Measurements from ENCODE around the gene TMEM123. TPM values are rescaled to one million over a fixed set of nuclear protein-coding genes. Genes with fewer than 3 reads are reported as not detected.
A peak's percentile ranks its signal among the peaks of the same experiment; 100 is the strongest.

Gene TMEM123
- total and polyA plus RNA-seq, 2 of the 13 experiments (the other 11 are each of a cell fraction or from before 2014, with no cell fraction given) = 365 to 2,761 TPM

GRCh38 chr11:102476812-102477211, 24.2 kb upstream of the TMEM123 start (continued):
- no peak for TF ChIP-seq ZNF576 (CRISPR knock-in tag; IDR thresholded peaks at IDR 0.05)
- peak; percentile 61; the same call in 1 of the 2 replicates for TF ChIP-seq ZNF816 (CRISPR knock-in tag; IDR thresholded peaks at IDR 0.05; ENCODE audit: borderline replicate concordance)
- TF ChIP-seq POGZ (CRISPR knock-in tag; IDR thresholded peaks at IDR 0.05) = peak; percentile 85
- TF ChIP-seq KLF15 (CRISPR knock-in tag; IDR thresholded peaks at IDR 0.05; ENCODE audit: borderline replicate concordance) = no peak
- TF ChIP-seq CAMTA2 (CRISPR knock-in tag; IDR thresholded peaks at IDR 0.05; ENCODE audit: borderline replicate concordance) = no peak
- TF ChIP-seq ZIK1 (CRISPR knock-in tag; IDR thresholded peaks at IDR 0.05; ENCODE audit: borderline replicate concordance, low read depth) = 0 out of 2 replicates have a peak, but pooled peaks have one; percentile 37
- no peak for TF ChIP-seq ZNF597 (CRISPR knock-in tag; IDR thresholded peaks at IDR 0.05)
- TF ChIP-seq ZSCAN9 (CRISPR knock-in tag; IDR thresholded peaks at IDR 0.05; ENCODE audit: borderline replicate concordance) = peak; percentile 57; the same call in 1 of the 2 replicates
- no peak for TF ChIP-seq ZNF883 (CRISPR knock-in tag; IDR thresholded peaks at IDR 0.05; ENCODE audit: not compliant biosample characterization)
- TF ChIP-seq SP5 (CRISPR knock-in tag; IDR thresholded peaks at IDR 0.05; ENCODE audit: borderline replicate concordance, low read depth) = peak; percentile 99
- no peak for TF ChIP-seq BATF2 (CRISPR knock-in tag; IDR thresholded peaks at IDR 0.05)
- TF ChIP-seq GPN1 (CRISPR knock-in tag; IDR thresholded peaks at IDR 0.05; ENCODE audit: borderline replicate concordance) = no peak
- TF ChIP-seq CREM (IDR thresholded peaks at IDR 0.05) = peak; percentile 72
- TF ChIP-seq CREM (CRISPR knock-in tag; IDR thresholded peaks at IDR 0.05) = no peak
- no peak for TF ChIP-seq SRY (CRISPR knock-in tag; IDR thresholded peaks at IDR 0.05)
- TF ChIP-seq NBN (conservative IDR thresholded peaks at IDR 0.05) = no peak
- no peak for TF ChIP-seq ZBTB49 (CRISPR knock-in tag; IDR thresholded peaks at IDR 0.05; ENCODE audit: borderline replicate concordance)
- TF ChIP-seq ZNF800 (CRISPR knock-in tag; IDR thresholded peaks at IDR 0.05) = peak; percentile 76
- peak; percentile 43; the same call in 1 of the 2 replicates for TF ChIP-seq ZNF232 (CRISPR knock-in tag; IDR thresholded peaks at IDR 0.05; ENCODE audit: borderline replicate concordance)
- TF ChIP-seq ZNF747 (CRISPR knock-in tag; IDR thresholded peaks at IDR 0.05; ENCODE audit: borderline replicate concordance) = no peak
- no peak for TF ChIP-seq ZNF83 (CRISPR knock-in tag; IDR thresholded peaks at IDR 0.05; ENCODE audit: borderline replicate concordance)
- peak; percentile 45; the same call in 1 of the 2 replicates for TF ChIP-seq ESRRA (CRISPR knock-in tag; IDR thresholded peaks at IDR 0.05; ENCODE audit: low read depth)
- TF ChIP-seq SETDB1 (CRISPR knock-in tag; IDR thresholded peaks at IDR 0.05; ENCODE audit: borderline replicate concordance) = no peak
- TF ChIP-seq CREBL2 (CRISPR knock-in tag; IDR thresholded peaks at IDR 0.05; ENCODE audit: borderline replicate concordance) = no peak

Measured in HepG2 (cell line).